Measurements from ENCODE around the gene PPP1R16B.

- TF ChIP-seq CTCF (IDR thresholded peaks at IDR 0.05) (no peak), POLR2A (IDR thresholded peaks at IDR 0.05) (no peak)
Observed at GRCh38 chr20:38924718-38925117, 119.2 kb downstream of the PPP1R16B start.

All from ovary (tissue), 3 donors.